Adrenal gland (tissue), 12 donors: ENCODE results near the gene CHDH. TPM values are rescaled to one million over a fixed set of nuclear protein-coding genes. Genes with fewer than 3 reads are reported as not detected.

Experiments
- DNase-seq, 7 donors: peaks; one replicate each; pipeline ENCODE4 v3.0.0-alpha.2; 2019 to 2020
- H3K27ac ChIP-seq, 5 donors: fragments of 200-600 bp; sonication (generic) in 4 of 5; 1 replicate in 3 of 5; 2 replicates in 2 of 5; pipeline versions ENCODE4 v1.5.1 to v1.8.0; 2016 to 2020; ENCODE audit warnings: mild to moderate bottlenecking in 1 of 5
- H3K27me3 ChIP-seq: fragments of 200-600 bp; 2 replicates; pipeline ENCODE4 v1.8.0; 2021
- H3K36me3 ChIP-seq, 2 donors: fragments of 200-600 bp; replicated peaks in 1 of 2; 1 replicate in 1 of 2; 2 replicates in 1 of 2; pipeline versions ENCODE4 v1.5.1 to v1.8.0; 2018 to 2022
- H3K4me1 ChIP-seq, 2 donors: fragments of 200-600 bp; replicated peaks in 1 of 2; 1 replicate in 1 of 2; 2 replicates in 1 of 2; pipeline versions ENCODE4 v1.5.1 to v1.8.0; 2018 to 2021
- H3K4me3 ChIP-seq, 4 donors: fragments of 200-600 bp; sonication (generic) in 3 of 4; one replicate each; pipeline ENCODE4 v1.5.1; 2016 to 2018
- H3K9me3 ChIP-seq, 3 donors: fragments of 200-600 bp; sonication (generic) in 1 of 3; replicated peaks in 1 of 3; 1 replicate in 2 of 3; 2 replicates in 1 of 3; pipeline versions ENCODE4 v1.5.1 to v1.8.0; 2016 to 2021
- POLR2A ChIP-seq, 2 donors: fragments of 450-650 bp; IDR thresholded peaks; one replicate each; pipeline ENCODE4 v1.6.1; 2017; ENCODE audit warnings: antibody characterized with exemption in 2 of 2, mild to moderate bottlenecking in 2 of 2, moderate library complexity in 1 of 2
- WGBS, 4 donors: extraction: QIAGEN DNeasy Blood & Tissue Kit in 2 of 4; methylation state at CpG; one replicate each; pipeline versions ENCODE4 v1.1.5 to v1.1.7; 2013 to 2017; 5-methylcytosine and 5-hydroxymethylcytosine counted together
- intact Hi-C, 2 donors: fragments of 100-400 bp; cut with DNase I; formaldehyde crosslinking; loops; one replicate each; pipeline versions ENCODE4 v1.14.1 to v1.15.0; 2022 to 2023
- polyA plus RNA-seq, 3 donors: library from polyadenylated mRNA; stranded (reverse); fragments of 200-250 nt in 2 of 3; fragments of 350-450 nt in 1 of 3; fragmentation: Illumina TruSeq in 1 of 3; extraction: RNeasy Lipid Tissue Mini Kit (QIAGEN cat#74804) in 1 of 3; gene quantifications; one replicate each; pipeline ENCODE4 v1.2.3, GENCODE V29; 2013 to 2014
- total RNA-seq, 9 donors: library from RNA; depleted of rRNA in 4 of 9; stranded (reverse); fragments of >200 nt in 4 of 9; fragments of 120-200 nt in 1 of 9; fragmentation: NEBNext Ultra II Directional in 1 of 9; extraction: Animal tissue kit (Norgen Biotek cat#: 25700) in 1 of 9; gene quantifications; one replicate each; pipeline versions ENCODE4 v1.1.0 to v1.2.4, GENCODE V29; 2013 to 2023
- TF ChIP-seq, protein P1 (sequence below), 6 experiments: fragments of 450-650 bp in 4 of 6; fragments of 200-600 bp in 2 of 6; sonication (generic) in 1 of 6; IDR thresholded peaks; 1 replicate in 5 of 6; 2 replicates in 1 of 6; pipeline versions ENCODE4 v1.5.1 to v1.8.0; 2016 to 2021; ENCODE audit warnings: antibody characterized with exemption in 6 of 6, mild to moderate bottlenecking in 2 of 6, moderate library complexity in 1 of 6
- donor health status: healthy with polysubstance abuse.
- donor health status: Bipolar disorder and iron deficiency.
- donor health status: DM: yes; HTN: yes; CAD: no.
- donor health status: DM: no; HTN: no; CAD: no.
- donor health status: DM: no; HTN: no; CAD: no.
- donor health status: DM: yes; HTN: yes; CAD: no.

Gene CHDH
- total and polyA plus RNA-seq, 12 donors, result 0.17 to 29.6 (median 5.3) TPM

DNA sequence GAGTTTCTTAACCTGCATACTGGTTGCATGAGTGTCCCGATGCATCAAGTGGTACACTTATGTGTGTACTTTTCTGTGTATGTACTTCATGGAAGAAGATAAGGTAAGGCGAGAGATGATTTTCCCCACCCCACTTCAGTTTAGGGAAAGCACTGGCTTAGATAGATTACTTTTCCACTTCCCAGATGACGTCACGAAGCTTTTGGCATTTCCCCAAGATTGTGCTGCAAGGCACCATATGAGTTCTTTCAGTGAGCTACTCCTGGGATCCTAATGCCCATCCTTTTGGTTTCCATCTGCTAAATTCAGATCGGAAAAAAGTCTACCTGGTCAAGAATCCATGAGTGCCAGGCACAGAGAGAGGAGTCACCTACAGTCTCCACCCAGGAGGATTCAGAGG is 4.7 kb upstream of the CHDH start:
- H3K4me1 ChIP-seq, result peaks cover 5 to 7% of the 10 kb centered on the region in 2 donors
- H3K4me3 ChIP-seq, result no peak overlapping the region
- H3K27ac ChIP-seq, result no peak overlapping the region
- intact Hi-C loops, result no loop called here
- no peaks in the 10 kb centered on the region for H3K27me3 ChIP-seq
- H3K36me3 ChIP-seq, result no peaks in the 10 kb centered on the region
- DNase-seq, result peak; percentile 58 to 84 (median 77)
- 48 to 61% (median 50%) methylated on average over 5 of the region's 5 CpGs for WGBS, 4 donors
- no peaks in the 10 kb centered on the region for H3K9me3 ChIP-seq
- TF ChIP-seq, protein P1, sequence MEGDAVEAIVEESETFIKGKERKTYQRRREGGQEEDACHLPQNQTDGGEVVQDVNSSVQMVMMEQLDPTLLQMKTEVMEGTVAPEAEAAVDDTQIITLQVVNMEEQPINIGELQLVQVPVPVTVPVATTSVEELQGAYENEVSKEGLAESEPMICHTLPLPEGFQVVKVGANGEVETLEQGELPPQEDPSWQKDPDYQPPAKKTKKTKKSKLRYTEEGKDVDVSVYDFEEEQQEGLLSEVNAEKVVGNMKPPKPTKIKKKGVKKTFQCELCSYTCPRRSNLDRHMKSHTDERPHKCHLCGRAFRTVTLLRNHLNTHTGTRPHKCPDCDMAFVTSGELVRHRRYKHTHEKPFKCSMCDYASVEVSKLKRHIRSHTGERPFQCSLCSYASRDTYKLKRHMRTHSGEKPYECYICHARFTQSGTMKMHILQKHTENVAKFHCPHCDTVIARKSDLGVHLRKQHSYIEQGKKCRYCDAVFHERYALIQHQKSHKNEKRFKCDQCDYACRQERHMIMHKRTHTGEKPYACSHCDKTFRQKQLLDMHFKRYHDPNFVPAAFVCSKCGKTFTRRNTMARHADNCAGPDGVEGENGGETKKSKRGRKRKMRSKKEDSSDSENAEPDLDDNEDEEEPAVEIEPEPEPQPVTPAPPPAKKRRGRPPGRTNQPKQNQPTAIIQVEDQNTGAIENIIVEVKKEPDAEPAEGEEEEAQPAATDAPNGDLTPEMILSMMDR (IDR thresholded peaks at IDR 0.05), result no peak
- no peak for TF ChIP-seq POLR2A (IDR thresholded peaks at IDR 0.05)

DNA sequence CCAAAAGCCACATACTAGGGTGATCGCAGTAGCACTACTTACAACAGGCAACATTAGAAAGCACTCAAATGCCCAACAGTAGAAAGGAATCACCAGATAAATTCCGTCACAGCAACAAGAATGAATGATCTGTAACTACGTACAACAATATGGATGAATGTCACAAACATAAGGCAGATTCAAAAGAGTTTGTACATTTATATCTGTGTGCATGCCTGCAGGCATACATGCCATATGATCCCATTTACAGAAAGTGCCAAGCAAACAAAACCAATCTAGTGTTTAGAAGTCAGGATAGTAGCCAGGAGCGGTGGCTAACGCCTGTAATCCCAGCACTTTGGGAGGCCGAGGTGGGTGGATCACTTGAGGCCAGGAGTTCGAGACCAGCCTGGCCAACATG is 3.7 kb upstream of the CHDH start:
- no peak for DNase-seq
- TF ChIP-seq POLR2A (IDR thresholded peaks at IDR 0.05), result no peak
- TF ChIP-seq, protein P1 (IDR thresholded peaks at IDR 0.05), result no peak
- Histone ChIP-seq H3K4me1 (peaks cover 7 to 10% of the 10 kb centered on the region in 2 donors), H3K27ac (no peak overlapping the region), H3K27me3 (no peaks in the 10 kb centered on the region), H3K9me3 (no peaks in the 10 kb centered on the region), H3K36me3 (no peaks in the 10 kb centered on the region), H3K4me3 (no peak overlapping the region)
- intact Hi-C loops, result no loop called here
- WGBS, 4 donors, result 88 to 97% (median 92%) methylated on average over 6 to 7 of the region's 7 CpGs

DNA sequence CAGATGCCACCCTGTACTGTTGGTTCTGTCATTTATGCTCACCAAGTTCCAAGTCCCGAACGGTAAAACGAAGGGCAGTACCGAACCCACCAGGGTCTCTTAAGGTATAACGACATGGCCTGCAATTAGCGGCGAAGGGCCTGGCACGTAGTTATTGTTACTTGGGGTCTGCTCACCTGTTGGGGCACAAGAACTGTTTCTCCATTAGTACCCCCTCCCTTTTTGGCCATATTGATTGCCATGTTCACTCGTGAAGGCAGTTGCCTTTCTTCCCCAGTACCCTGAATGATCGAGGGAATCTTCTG is 584 bp upstream of the CHDH start:
- H3K4me3 ChIP-seq, result peak overlapping the region in 2 of 4 donors; percentile 55 to 90
- H3K36me3 ChIP-seq, result no peaks in the 10 kb centered on the region
- no peak for DNase-seq
- intact Hi-C loops, result no loop called here
- H3K4me1 ChIP-seq, result peaks cover 7 to 13% of the 10 kb centered on the region in 2 donors
- no peak for TF ChIP-seq POLR2A (IDR thresholded peaks at IDR 0.05)
- TF ChIP-seq, protein P1 (IDR thresholded peaks at IDR 0.05), result no peak
- no peak overlapping the region for H3K27ac ChIP-seq
- no peaks in the 10 kb centered on the region for H3K9me3 ChIP-seq
- H3K27me3 ChIP-seq, result no peaks in the 10 kb centered on the region
- 55 to 63% (median 57%) methylated on average over 7 to 10 of the region's 10 CpGs for WGBS, 4 donors

DNA sequence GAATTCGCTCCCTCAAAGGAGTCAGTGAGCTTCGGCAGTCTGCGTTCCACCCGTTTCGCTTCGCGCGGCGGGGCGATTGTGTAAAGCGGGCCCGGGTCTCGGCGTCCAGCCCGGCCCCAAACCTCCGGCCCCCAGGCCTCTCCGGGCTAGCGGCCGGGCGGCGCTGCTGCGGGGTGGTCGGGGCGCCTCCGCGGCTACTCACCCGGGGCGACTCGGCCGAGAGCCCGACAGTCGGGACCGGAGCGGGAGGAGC is 412 bp downstream of the CHDH start:
- 0 to 1% (median 1%) methylated on average over 4 to 34 of the region's 34 CpGs; no CpG with 5 or more reads in 1 of the 4 donors for WGBS, 4 donors
- no peaks in the 10 kb centered on the region for H3K36me3 ChIP-seq
- intact Hi-C loops, result no loop called here
- peak overlapping the region; percentile 20 to 90 (median 38) for H3K4me3 ChIP-seq
- no peak for DNase-seq
- no peaks in the 10 kb centered on the region for H3K27me3 ChIP-seq
- no peak for TF ChIP-seq POLR2A (IDR thresholded peaks at IDR 0.05)
- TF ChIP-seq, protein P1 (IDR thresholded peaks at IDR 0.05), result peak in 1 of 6 experiments; percentile 3
- peaks cover 7 to 13% of the 10 kb centered on the region in 2 donors for H3K4me1 ChIP-seq
- peak overlapping the region in 3 of 5 donors; percentile 69 to 78 (median 73) for H3K27ac ChIP-seq
- H3K9me3 ChIP-seq, result no peaks in the 10 kb centered on the region
